NCI-H226 (cell line): ENCODE results near the gene JARID2.

Source experiments
- DNase-seq: peaks from one replicate; pipeline ENCODE4 v3.0.0-alpha.2; 2015

JARID2 gene

DNA sequence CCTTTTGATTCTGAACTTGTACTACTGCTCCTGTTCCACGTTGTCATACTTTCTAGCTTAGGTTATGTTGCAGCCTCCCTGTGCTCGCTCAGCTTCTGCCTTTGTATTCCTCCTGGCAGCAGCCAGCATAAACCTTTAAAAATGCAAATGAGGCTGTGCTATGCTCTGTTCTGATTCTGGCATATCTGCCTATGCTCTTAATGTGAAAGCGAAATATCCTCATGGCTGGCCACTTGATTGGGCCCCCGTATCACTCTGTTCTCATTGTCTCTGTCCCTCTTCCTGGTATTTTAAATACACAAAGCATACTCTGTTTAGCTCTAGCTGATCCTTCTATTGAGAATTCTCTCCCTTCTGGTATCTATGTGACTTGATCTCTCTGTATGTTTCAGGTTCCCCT, 139.0 kb downstream of the JARID2 start:
- DNase-seq = no peak

- no peak for DNase-seq
These were observed 139.7 kb downstream of the JARID2 start for GRCh38 chr6:15385521-15385920.

DNA sequence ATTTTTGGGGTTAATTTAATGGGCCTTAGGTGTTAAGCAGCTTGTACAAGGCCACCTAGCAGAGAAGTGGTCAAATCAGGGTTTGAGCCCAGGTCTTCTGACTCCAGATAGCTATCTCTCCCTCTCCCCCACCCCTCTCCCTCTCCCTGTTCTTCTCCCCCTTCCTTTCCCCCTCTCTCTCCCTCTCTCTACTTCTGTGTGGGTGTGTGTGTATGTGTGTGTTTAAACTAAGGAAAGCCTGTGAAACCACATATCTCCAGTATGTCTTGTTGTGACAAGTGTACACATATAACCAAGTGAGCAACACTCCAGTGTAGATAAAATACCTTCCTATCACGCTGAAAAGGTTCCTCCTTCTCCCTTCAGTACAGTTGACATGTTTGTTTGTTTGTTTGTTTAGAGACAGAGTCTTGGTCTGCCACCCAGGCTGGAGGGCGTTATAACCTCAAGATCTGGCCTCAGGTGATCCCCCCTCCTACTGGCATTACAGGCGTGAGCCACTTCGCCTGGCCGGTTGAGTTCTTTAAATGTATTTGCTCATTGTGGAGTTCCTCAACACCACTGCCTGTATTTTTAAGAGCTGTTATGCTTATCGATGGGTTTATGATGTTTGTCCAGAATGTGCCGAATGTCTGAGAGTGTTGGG, 140.4 kb downstream of the JARID2 start:
- no peak for DNase-seq

DNA sequence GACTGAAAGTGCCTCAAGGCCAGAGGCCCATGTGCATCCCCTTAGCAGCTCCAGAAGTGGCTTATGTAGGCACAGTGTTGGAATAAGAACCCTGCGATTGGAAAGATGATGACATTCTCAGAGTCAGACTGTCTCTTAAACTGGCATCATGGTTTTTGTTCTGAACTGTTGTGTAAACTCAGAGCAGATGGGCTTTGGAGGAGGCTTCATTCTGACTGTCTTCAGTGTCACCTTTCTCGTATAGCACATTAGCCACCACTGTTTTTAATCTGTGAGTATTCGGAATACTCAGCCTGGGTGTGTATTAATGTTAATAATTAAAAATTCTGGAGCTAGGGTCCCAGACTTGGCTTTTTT, 140.9 kb downstream of the JARID2 start:
- DNase-seq = no peak

GRCh38 chr6:15387118-15387517, 141.2 kb downstream of the JARID2 start:
- no peak for DNase-seq

GRCh38 chr6:15389084-15389764, 143.4 kb downstream of the JARID2 start:
- DNase-seq = no peak

- DNase-seq = peak; percentile 14
These were observed 144.2 kb downstream of the JARID2 start for GRCh38 chr6:15389765-15390723.

- DNase-seq = no peak
These were observed 145.6 kb downstream of the JARID2 start for GRCh38 chr6:15391500-15391899.

GRCh38 chr6:15392182-15392581, 146.3 kb downstream of the JARID2 start:
- no peak for DNase-seq

GRCh38 chr6:15393605-15394004, 147.7 kb downstream of the JARID2 start:
- DNase-seq = no peak

GRCh38 chr6:15395087-15395486, 149.2 kb downstream of the JARID2 start:
- DNase-seq = no peak

- DNase-seq = no peak
These were observed 150.9 kb downstream of the JARID2 start for GRCh38 chr6:15396808-15397207.

GRCh38 chr6:15398633-15399275, 152.9 kb downstream of the JARID2 start:
- DNase-seq = no peak

- peak; percentile 20 for DNase-seq
These were observed 154.0 kb downstream of the JARID2 start for GRCh38 chr6:15399641-15400470.

- no peak for DNase-seq
These were observed 154.7 kb downstream of the JARID2 start for GRCh38 chr6:15400572-15401004.

GRCh38 chr6:15401120-15401519, 155.3 kb downstream of the JARID2 start:
- no peak for DNase-seq

DNA sequence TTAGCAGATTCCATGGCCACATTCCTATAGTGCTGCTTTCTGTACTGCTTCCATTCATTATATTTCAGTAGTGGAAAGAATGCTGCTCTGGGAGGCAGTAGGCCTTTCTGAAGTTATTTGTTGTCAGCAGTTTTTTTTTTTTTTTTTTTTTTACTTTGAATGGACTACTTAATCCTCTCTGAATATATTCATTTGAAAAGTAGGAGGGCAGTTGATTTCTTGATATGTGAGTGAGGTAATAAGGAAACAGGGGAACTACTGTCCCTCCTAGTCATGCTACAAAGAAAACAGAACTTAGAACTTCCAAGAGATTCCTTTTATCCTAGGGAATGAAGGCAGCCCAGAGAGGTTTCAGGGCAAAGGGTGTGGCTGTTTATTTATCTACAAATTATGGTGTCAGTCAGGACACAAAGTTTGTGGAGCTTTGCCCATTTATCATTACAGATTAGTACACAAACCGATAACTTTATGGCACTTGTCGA, 155.9 kb downstream of the JARID2 start:
- DNase-seq = no peak

- no peak for DNase-seq
These were observed 156.7 kb downstream of the JARID2 start for GRCh38 chr6:15402406-15403045.

DNA sequence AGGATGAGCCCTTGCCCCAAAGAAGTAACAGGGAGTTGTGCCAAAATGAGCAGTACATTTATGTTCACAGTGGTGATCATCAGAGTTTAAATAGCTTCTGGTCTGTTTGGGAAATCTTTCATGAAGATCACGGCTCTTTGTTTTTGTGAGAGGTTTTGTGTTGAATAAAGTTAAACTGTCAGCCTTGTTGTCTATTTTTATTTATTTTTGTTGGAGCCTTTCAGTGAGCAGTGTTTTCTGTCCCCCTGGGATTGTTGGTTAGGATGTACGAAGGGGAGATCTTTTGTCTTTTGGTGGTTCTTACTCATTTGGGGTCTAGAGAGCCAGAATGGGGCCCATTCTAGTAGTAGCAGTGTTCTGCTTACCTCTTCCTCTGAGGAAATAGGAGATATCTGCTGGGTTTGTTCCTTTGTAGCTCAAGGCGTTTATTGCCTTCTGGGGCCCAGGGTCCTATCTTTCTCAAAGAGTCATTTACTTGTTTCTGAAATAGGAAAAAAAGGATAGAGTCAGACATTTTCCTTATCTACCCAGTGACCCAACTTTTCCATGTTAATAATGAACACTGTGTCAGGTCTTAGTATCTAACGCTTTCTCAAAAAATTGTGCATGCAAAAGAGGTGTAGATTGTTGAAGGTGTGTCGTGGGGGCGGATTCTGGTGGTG, 157.4 kb downstream of the JARID2 start:
- DNase-seq = no peak

DNA sequence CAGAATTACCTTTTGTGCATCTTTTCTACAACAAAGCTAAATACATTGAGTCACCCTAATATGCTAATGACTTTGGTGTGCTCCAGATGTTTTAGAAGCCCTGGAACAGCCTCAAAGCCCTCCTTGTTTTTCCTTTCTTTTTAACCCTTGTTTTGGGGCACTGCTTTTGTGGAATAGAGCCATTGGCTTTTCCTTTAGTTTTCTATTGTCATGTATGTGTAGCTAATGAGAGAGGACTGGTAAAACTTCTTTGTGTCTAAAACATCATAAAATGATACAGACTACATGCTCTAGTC, 158.8 kb downstream of the JARID2 start:
- DNase-seq = no peak
